Astrocyte of the cerebellum (primary cell): ENCODE measurements around the gene CEBPZ.

Experiments used
- DNase-seq: peaks from one replicate; pipeline ENCODE4 v3.0.0-alpha.2; 2011; ENCODE audit warnings: low read depth
- H3K4me3 ChIP-seq: 2 replicates; pipeline ENCODE4 v1.5.1; 2011; ENCODE audit warnings: mild to moderate bottlenecking, low read depth, low read length, moderate library complexity
- in situ Hi-C: cut with HindIII; loops from 2 replicates; pipeline ENCODE4 v1.10.0; 2017; ENCODE audit warnings: low sequenced_read_pairs
- TF ChIP-seq, protein P1 (sequence below): IDR thresholded peaks from 2 replicates; pipeline ENCODE4 v1.5.1; 2012; ENCODE audit warnings: low read length, low read depth, moderate library complexity, mild to moderate bottlenecking; ENCODE audit errors: missing control alignments

Gene CEBPZ

DNA sequence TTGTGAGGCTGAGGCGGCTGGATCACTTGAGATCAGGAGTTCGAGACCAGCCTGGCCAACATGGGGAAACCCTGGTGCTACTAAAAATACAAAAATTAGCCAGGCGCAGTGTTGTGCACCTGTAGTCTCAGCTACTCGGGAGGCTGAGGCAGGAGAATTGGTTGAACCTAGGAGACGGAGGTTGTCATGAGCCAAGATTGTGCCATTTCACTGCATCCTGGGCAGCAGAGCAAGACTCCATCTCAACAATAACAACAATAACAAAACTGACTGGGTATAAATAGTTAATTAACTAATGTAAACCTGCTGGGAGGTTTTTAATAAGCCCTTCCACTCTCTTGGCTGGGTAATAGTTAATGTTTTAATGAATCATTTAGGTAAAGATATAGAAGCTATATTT lies 50.8 kb downstream of the CEBPZ start:
- TF ChIP-seq, protein P1, sequence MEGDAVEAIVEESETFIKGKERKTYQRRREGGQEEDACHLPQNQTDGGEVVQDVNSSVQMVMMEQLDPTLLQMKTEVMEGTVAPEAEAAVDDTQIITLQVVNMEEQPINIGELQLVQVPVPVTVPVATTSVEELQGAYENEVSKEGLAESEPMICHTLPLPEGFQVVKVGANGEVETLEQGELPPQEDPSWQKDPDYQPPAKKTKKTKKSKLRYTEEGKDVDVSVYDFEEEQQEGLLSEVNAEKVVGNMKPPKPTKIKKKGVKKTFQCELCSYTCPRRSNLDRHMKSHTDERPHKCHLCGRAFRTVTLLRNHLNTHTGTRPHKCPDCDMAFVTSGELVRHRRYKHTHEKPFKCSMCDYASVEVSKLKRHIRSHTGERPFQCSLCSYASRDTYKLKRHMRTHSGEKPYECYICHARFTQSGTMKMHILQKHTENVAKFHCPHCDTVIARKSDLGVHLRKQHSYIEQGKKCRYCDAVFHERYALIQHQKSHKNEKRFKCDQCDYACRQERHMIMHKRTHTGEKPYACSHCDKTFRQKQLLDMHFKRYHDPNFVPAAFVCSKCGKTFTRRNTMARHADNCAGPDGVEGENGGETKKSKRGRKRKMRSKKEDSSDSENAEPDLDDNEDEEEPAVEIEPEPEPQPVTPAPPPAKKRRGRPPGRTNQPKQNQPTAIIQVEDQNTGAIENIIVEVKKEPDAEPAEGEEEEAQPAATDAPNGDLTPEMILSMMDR, result no peak
- DNase-seq, result no peak
- H3K4me3 ChIP-seq, result no peak overlapping the region
- in situ Hi-C loops, result no loop called here

GRCh38 chr2:37180006-37180639 lies 51.3 kb downstream of the CEBPZ start:
- in situ Hi-C loops, result no loop called here
- H3K4me3 ChIP-seq, result no peak overlapping the region
- DNase-seq, result no peak
- TF ChIP-seq, protein P1, result no peak

DNA sequence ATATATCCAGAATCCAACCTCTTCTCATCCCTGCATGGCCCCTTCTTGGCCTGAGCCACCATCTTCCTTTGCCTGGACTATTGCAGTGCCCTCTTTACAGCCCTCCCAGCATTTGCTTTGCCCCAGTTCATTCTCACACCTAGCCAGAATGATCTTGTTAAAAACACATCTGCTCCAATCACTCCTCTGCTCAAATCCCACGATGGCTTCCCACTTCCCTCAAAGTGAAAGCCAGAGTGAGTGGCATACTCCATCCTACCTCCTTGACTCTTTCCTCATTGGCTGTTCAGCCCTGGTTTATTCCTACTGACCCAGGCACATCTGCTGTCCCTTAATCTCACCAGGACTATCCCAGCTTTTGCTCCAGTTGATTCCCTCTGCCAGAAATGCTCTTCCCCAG lies 57.7 kb downstream of the CEBPZ start:
- in situ Hi-C loops, result no loop called here
- H3K4me3 ChIP-seq, result no peak overlapping the region
- TF ChIP-seq, protein P1, result no peak
- no peak for DNase-seq

GRCh38 chr2:37171624-37171950 lies 59.8 kb downstream of the CEBPZ start:
- TF ChIP-seq, protein P1, result no peak
- in situ Hi-C loops, result no loop called here
- DNase-seq, result no peak
- H3K4me3 ChIP-seq, result no peak overlapping the region

DNA sequence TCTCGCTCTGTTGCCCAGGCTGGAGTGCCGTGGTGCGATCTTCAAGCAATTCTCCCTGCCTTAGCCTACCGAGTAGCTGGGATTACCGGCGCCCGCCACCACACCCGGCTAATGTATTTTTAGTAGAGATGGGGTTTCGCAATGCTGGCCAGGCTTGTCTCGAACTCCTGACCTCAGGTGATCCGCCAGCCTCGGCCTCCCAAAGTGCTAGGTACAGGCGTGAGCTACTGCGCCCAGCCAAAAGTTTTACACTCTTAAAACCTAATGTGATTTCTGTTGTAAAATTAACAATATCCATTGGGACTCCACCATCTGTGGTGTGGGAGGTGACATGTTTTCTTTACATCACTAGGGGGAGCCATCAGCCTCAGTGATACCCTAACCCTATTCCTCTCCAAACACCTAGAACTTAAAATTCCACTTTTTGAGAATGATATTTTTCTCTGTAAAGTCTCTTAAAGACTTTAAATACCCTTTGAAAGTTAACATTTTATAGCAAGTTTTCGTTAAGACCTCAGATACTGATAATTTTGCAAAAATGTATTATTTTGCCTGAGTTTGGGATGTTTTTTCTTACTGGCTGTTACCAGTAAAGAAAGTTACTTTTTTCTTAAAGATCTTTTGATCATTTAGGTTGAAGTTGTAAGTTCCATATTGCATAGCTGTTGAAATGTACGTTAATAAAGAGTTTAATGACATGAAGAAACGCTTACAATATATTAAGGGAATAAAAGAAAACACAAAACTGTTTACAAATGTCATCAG lies 63.0 kb downstream of the CEBPZ start:
- peak; percentile 16 for DNase-seq
- H3K4me3 ChIP-seq, result no peak overlapping the region
- TF ChIP-seq, protein P1, result peak; percentile 80
- in situ Hi-C loops, result no loop called here

- no peak overlapping the region for H3K4me3 ChIP-seq
- in situ Hi-C loops, result no loop called here
- TF ChIP-seq, protein P1, result no peak
- DNase-seq, result no peak
Observed at GRCh38 chr2:37167636-37168180, 63.7 kb downstream of the CEBPZ start.
